OCI-LY7 (cell line): ENCODE results near the gene VSIR. TPM values are rescaled to one million over a fixed set of nuclear protein-coding genes. Genes with fewer than 3 reads are reported as not detected.

Source experiments
- BruUV-seq: library from RNA; stranded (reverse); fragments of 400-500 nt; replicated peaks from 2 replicates; lab custom pipeline; 2021; lab: Mats Ljungman, UMichigan
- CTCF ChIA-PET: fragments of 300-600 bp; sonication (Branson Sonifier 250); formaldehyde crosslinking; loops from one replicate; lab custom pipeline; 2022; ENCODE audit warnings: antibody characterized with exemption; ENCODE audit not compliant: unreplicated experiment; lab: Charles Lee
- POLR2A ChIA-PET: fragments of 300-600 bp; sonication (Branson Sonifier 250); formaldehyde crosslinking; loops from one replicate; lab custom pipeline; 2022; ENCODE audit warnings: antibody characterized with exemption; lab: Charles Lee
- DNase-seq: peaks from one replicate; pipeline ENCODE4 v3.0.0-alpha.2; 2015; ENCODE audit warnings: low spot score
- H2AFZ ChIP-seq: fragments of 200-600 bp; sonication (generic), shearing (Covaris generic); 2 replicates; pipeline ENCODE4 v1.6.1; 2014; ENCODE audit warnings: mild to moderate bottlenecking, antibody characterized with exemption, low read length, moderate library complexity
- H3K27ac ChIP-seq: fragments of 200-600 bp; sonication (generic); 2 replicates; pipeline ENCODE4 v1.5.1; 2014; ENCODE audit warnings: mixed run types, low read depth, mild to moderate bottlenecking, moderate library complexity, low read length, inconsistent platforms; ENCODE audit not compliant: poor library complexity, severe bottlenecking
- H3K36me3 ChIP-seq: fragments of 200-600 bp; sonication (generic); 2 replicates; pipeline ENCODE4 v1.6.1; 2014; ENCODE audit warnings: mild to moderate bottlenecking, antibody characterized with exemption, low read length, moderate library complexity, mixed read lengths; ENCODE audit not compliant: insufficient read depth
- H3K4me1 ChIP-seq: fragments of 200-600 bp; sonication (generic); 2 replicates; pipeline ENCODE4 v1.5.1; 2014; ENCODE audit warnings: mild to moderate bottlenecking, low read length; ENCODE audit not compliant: insufficient read depth, poor library complexity, severe bottlenecking
- H3K4me2 ChIP-seq: fragments of 200-600 bp; sonication (generic); 2 replicates; pipeline ENCODE4 v1.6.1; 2014; ENCODE audit warnings: mild to moderate bottlenecking, low read length
- H3K4me3 ChIP-seq: fragments of 200-600 bp; sonication (generic); 2 replicates; pipeline ENCODE4 v1.5.1; 2014; ENCODE audit warnings: mild to moderate bottlenecking, low read depth, low read length; ENCODE audit not compliant: poor library complexity, severe bottlenecking
- H3K79me2 ChIP-seq: fragments of 200-600 bp; sonication (generic); 2 replicates; pipeline ENCODE4 v1.6.1; 2016; ENCODE audit warnings: low read depth, mild to moderate bottlenecking, low read length, moderate library complexity, mixed read lengths; ENCODE audit not compliant: insufficient read depth
- H3K9me2 ChIP-seq: fragments of 200-600 bp; sonication (generic); 2 replicates; pipeline ENCODE4 v1.6.1; 2016; ENCODE audit warnings: mild to moderate bottlenecking, low read length, mixed read lengths; ENCODE audit not compliant: insufficient read depth
- H3K9me3 ChIP-seq: fragments of 200-600 bp; sonication (generic); 2 replicates; pipeline ENCODE4 v1.6.1; 2014; ENCODE audit warnings: mild to moderate bottlenecking, mixed run types, low read length, mixed read lengths
- H4K20me1 ChIP-seq: fragments of 200-600 bp; sonication (generic); 2 replicates; pipeline ENCODE4 v1.6.1; 2014; ENCODE audit warnings: mild to moderate bottlenecking, antibody characterized with exemption, low read length, moderate library complexity, mixed read lengths; ENCODE audit not compliant: insufficient read depth
- EZH2phosphoT487 ChIP-seq: fragments of 200-600 bp; sonication (generic); IDR thresholded peaks from 2 replicates; pipeline ENCODE4 v1.6.1; 2018; ENCODE audit warnings: low read depth, borderline replicate concordance, mild to moderate bottlenecking, mixed run types, antibody characterized with exemption, low read length, moderate library complexity, mixed read lengths
- intact Hi-C: fragments of 100-400 bp; cut with micrococcal nuclease; formaldehyde crosslinking; loops from one replicate; pipeline ENCODE4 v1.10.0; 2022; ENCODE audit not compliant: unreplicated experiment
- total RNA-seq, 2 experiments: library from RNA; depleted of rRNA in 1 of 2; stranded (reverse); fragments of >200 nt in 1 of 2; shearing (Covaris generic) in 1 of 2; gene quantifications; 2 replicates each; pipeline ENCODE4 v1.2.3, GENCODE V29; 2014 to 2022
- TF ChIP-seq, protein P1 (sequence below): fragments of 200-600 bp; sonication (generic); conservative IDR thresholded peaks from 2 replicates; pipeline ENCODE4 v1.5.1; 2014; ENCODE audit warnings: mild to moderate bottlenecking, antibody characterized with exemption, low read length, moderate library complexity, mixed read lengths

VSIR gene
- total RNA-seq, 2 experiments from 2014 or later = 2.2 to 9.0 TPM

DNA sequence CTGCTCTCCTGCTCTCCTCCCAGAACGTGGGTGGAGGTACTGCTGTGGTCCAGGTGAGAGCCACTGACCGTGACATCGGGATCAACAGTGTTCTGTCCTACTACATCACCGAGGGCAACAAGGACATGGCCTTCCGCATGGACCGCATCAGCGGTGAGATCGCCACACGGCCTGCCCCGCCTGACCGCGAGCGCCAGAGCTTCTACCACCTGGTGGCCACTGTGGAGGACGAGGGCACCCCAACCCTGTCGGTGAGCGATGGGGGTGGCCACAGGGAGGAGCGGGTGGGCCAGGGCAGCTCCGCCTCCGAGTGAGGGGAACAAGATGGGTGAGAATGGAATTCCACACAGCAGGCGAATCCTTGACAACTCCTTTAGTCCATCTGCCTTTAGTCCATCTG, 31.6 kb downstream of the VSIR start:
- Histone ChIP-seq H3K9me3 (no peaks in the 10 kb centered on the region), H2AFZ (no peak overlapping the region), H3K79me2 (no peaks in the 10 kb centered on the region), H4K20me1 (no peaks in the 10 kb centered on the region), H3K27ac (no peak overlapping the region), H3K4me1 (peaks cover 17% of the 10 kb centered on the region), H3K4me2 (no peak overlapping the region), H3K4me3 (no peak overlapping the region), H3K36me3 (no peaks in the 10 kb centered on the region), H3K9me2 (no peaks in the 10 kb centered on the region)
- TF ChIP-seq, protein P1, sequence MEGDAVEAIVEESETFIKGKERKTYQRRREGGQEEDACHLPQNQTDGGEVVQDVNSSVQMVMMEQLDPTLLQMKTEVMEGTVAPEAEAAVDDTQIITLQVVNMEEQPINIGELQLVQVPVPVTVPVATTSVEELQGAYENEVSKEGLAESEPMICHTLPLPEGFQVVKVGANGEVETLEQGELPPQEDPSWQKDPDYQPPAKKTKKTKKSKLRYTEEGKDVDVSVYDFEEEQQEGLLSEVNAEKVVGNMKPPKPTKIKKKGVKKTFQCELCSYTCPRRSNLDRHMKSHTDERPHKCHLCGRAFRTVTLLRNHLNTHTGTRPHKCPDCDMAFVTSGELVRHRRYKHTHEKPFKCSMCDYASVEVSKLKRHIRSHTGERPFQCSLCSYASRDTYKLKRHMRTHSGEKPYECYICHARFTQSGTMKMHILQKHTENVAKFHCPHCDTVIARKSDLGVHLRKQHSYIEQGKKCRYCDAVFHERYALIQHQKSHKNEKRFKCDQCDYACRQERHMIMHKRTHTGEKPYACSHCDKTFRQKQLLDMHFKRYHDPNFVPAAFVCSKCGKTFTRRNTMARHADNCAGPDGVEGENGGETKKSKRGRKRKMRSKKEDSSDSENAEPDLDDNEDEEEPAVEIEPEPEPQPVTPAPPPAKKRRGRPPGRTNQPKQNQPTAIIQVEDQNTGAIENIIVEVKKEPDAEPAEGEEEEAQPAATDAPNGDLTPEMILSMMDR = no peak
- no peak for TF ChIP-seq EZH2phosphoT487
- no TSS peak for BruUV-seq
- ChIA-PET POLR2A (interaction anchor here (0.5 to 1.6 kb wide), 2 partner anchors 16 to 315 kb away, joined by 3 read pairs; no protein-coding TSS in a partner anchor), CTCF (no interaction called here)
- intact Hi-C loops = no loop called here
- no peak for DNase-seq

GRCh38 chr10:71741029-71741428, 32.3 kb downstream of the VSIR start:
- Histone ChIP-seq H3K79me2 (no peaks in the 10 kb centered on the region), H3K36me3 (no peaks in the 10 kb centered on the region), H3K4me3 (no peak overlapping the region), H3K9me2 (no peaks in the 10 kb centered on the region), H3K27ac (no peak overlapping the region), H3K4me1 (peaks cover 17% of the 10 kb centered on the region), H3K4me2 (no peak overlapping the region), H3K9me3 (no peaks in the 10 kb centered on the region), H2AFZ (no peak overlapping the region), H4K20me1 (no peaks in the 10 kb centered on the region)
- TF ChIP-seq, protein P1 = no peak
- TF ChIP-seq EZH2phosphoT487 = no peak
- intact Hi-C loops = no loop called here
- BruUV-seq = no TSS peak
- POLR2A ChIA-PET = no interaction called here
- DNase-seq = no peak
- CTCF ChIA-PET = no interaction called here

GRCh38 chr10:71740069-71740653, 33.2 kb downstream of the VSIR start:
- H3K4me1 ChIP-seq = peaks cover 24% of the 10 kb centered on the region
- POLR2A ChIA-PET = interaction anchor here (1.0 kb wide), 1 partner anchor 9 kb away, joined by 4 read pairs; no protein-coding TSS in a partner anchor
- no peak overlapping the region for H3K27ac ChIP-seq

More at GRCh38 chr10:71740069-71740653, 33.2 kb downstream of the VSIR start:
- Histone ChIP-seq H3K9me3 (no peaks in the 10 kb centered on the region), H3K4me3 (no peak overlapping the region), H3K79me2 (no peaks in the 10 kb centered on the region), H2AFZ (no peak overlapping the region), H3K9me2 (no peaks in the 10 kb centered on the region), H3K4me2 (no peak overlapping the region), H3K36me3 (no peaks in the 10 kb centered on the region), H4K20me1 (no peaks in the 10 kb centered on the region)
- CTCF ChIA-PET = no interaction called here
- DNase-seq = no peak
- no peak for TF ChIP-seq EZH2phosphoT487
- TF ChIP-seq, protein P1 = no peak
- intact Hi-C loops = no loop called here
- BruUV-seq = no TSS peak
